ENCODE results near the gene GTF2IRD1.

The GTF2IRD1 gene

GRCh38 chr7:74475987-74476350 is 22.3 kb downstream of the GTF2IRD1 start:
- Histone ChIP-seq H3K9me3 (ENCODE audit: control insufficient read depth, insufficient read depth, low read length) (no peaks in the 10 kb centered on the region), H3K4me1 (ENCODE audit: control insufficient read depth, insufficient read depth, low read length) (peaks cover 4% of the 10 kb centered on the region), H3K4me3 (ENCODE audit: low read depth, low read length) (no peak overlapping the region), H3K36me3 (ENCODE audit: control insufficient read depth, insufficient read depth, low read length) (peaks cover 3% of the 10 kb centered on the region), H3K9ac (ENCODE audit: low read depth, low read length) (no peak overlapping the region), H3K27me3 (ENCODE audit: control insufficient read depth, insufficient read depth, low read length) (no peaks in the 10 kb centered on the region)

- no peaks in the 10 kb centered on the region for H3K27me3 ChIP-seq (ENCODE audit: control insufficient read depth, insufficient read depth, low read length)
- H3K4me3 ChIP-seq (ENCODE audit: low read depth, low read length) = no peak overlapping the region
- no peak overlapping the region for H3K9ac ChIP-seq (ENCODE audit: low read depth, low read length)
- peaks cover 3% of the 10 kb centered on the region for H3K36me3 ChIP-seq (ENCODE audit: control insufficient read depth, insufficient read depth, low read length)
- peaks cover 4% of the 10 kb centered on the region for H3K4me1 ChIP-seq (ENCODE audit: control insufficient read depth, insufficient read depth, low read length)
- no peaks in the 10 kb centered on the region for H3K9me3 ChIP-seq (ENCODE audit: control insufficient read depth, insufficient read depth, low read length)
Measured at GRCh38 chr7:74476626-74477025, 22.9 kb downstream of the GTF2IRD1 start.

GRCh38 chr7:74478671-74479065 is 25.0 kb downstream of the GTF2IRD1 start:
- no peak overlapping the region for H3K4me3 ChIP-seq (ENCODE audit: low read depth, low read length)
- no peak overlapping the region for H3K9ac ChIP-seq (ENCODE audit: low read depth, low read length)
- H3K4me1 ChIP-seq (ENCODE audit: control insufficient read depth, insufficient read depth, low read length) = peaks cover 4% of the 10 kb centered on the region

GRCh38 chr7:74479066-74479781 is 25.5 kb downstream of the GTF2IRD1 start:
- no peaks in the 10 kb centered on the region for H3K27me3 ChIP-seq (ENCODE audit: control insufficient read depth, insufficient read depth, low read length)
- H3K4me3 ChIP-seq (ENCODE audit: low read depth, low read length) = no peak overlapping the region
- no peaks in the 10 kb centered on the region for H3K9me3 ChIP-seq (ENCODE audit: control insufficient read depth, insufficient read depth, low read length)
- H3K9ac ChIP-seq (ENCODE audit: low read depth, low read length) = no peak overlapping the region
- H3K4me1 ChIP-seq (ENCODE audit: control insufficient read depth, insufficient read depth, low read length) = peaks cover 4% of the 10 kb centered on the region
- no peaks in the 10 kb centered on the region for H3K36me3 ChIP-seq (ENCODE audit: control insufficient read depth, insufficient read depth, low read length)

More at GRCh38 chr7:74478671-74479065, 25.0 kb downstream of the GTF2IRD1 start:
- no peaks in the 10 kb centered on the region for H3K27me3 ChIP-seq (ENCODE audit: control insufficient read depth, insufficient read depth, low read length)
- H3K9me3 ChIP-seq (ENCODE audit: control insufficient read depth, insufficient read depth, low read length) = no peaks in the 10 kb centered on the region
- H3K36me3 ChIP-seq (ENCODE audit: control insufficient read depth, insufficient read depth, low read length) = no peaks in the 10 kb centered on the region

DNA sequence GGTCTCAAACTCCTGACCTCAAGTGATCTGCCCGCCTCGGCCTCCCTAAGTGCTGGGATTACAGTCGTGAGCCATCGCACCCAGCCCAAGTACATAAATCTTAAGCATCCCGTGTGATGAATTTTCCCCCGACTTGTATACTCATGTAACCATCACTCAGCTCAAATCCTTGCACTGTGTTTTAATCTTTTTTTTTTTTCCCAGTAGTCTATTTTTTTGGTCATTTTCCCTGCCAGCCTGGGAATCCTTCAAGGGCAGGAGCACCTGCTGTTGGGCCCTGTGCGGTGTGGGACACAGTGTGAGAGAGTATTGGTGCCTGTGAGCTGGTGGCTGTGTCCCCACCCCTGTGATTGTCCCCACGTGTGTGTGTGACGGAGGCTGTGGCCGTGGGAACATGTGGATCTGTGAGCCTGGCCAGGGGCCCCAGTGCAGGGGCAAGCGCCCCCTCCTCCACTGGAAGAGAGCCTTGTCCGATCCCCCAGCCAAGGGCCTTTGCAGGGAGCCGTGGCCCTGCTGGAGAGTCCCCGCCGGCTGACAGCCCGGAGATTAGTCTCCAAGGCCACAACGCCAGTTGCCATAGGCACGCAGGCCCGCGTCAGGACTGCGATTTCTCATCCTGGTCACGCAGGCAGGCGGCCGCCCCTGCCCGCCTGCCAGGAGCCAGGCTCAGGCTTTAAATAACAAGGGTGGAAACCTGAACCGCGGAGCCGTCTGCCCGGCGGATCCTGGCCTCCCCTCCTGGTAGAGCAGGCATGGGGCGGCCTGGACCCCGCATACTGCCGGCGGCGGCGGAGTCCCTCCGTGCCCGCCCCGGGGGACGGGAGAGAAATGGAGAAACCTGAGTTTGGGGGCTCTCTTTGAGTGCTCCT is 26.5 kb downstream of the GTF2IRD1 start:
- H3K4me3 ChIP-seq (ENCODE audit: low read depth, low read length) = no peak overlapping the region

DNA sequence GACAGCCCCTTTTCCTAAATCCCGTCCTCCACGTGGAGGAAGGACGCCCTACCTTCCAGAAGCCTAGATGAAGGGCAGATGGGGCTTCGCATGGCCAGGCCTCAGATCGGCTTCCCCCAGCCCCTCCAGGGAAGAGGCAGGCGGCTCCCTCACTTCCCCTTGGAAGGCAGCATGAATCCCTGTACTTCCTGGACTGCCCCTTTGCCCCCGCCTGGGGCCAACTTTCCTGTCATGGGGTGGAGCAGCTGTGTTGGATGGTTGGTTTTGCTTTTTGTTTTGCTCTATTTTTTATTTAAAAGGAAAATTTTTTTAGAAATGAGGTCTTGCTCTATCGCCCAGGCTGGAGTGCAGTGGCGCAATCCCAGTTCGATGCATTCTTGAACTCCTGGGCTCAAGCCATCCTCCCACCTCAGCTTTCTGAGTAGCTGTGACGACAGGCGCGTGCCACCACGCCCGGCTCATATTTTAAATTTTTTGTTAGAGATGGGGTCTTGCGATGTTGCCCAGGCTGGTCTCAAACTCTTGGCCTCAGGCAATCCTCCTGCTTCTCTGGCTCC is 27.2 kb downstream of the GTF2IRD1 start:
- H3K4me1 ChIP-seq (ENCODE audit: control insufficient read depth, insufficient read depth, low read length) = peaks cover 4% of the 10 kb centered on the region
- H3K9ac ChIP-seq (ENCODE audit: low read depth, low read length) = no peak overlapping the region
- no peak overlapping the region for H3K4me3 ChIP-seq (ENCODE audit: low read depth, low read length)
- no peaks in the 10 kb centered on the region for H3K9me3 ChIP-seq (ENCODE audit: control insufficient read depth, insufficient read depth, low read length)
- H3K27me3 ChIP-seq (ENCODE audit: control insufficient read depth, insufficient read depth, low read length) = no peaks in the 10 kb centered on the region
- H3K36me3 ChIP-seq (ENCODE audit: control insufficient read depth, insufficient read depth, low read length) = no peaks in the 10 kb centered on the region

More for the DNA sequence above, 26.5 kb downstream of the GTF2IRD1 start:
- H3K9ac ChIP-seq (ENCODE audit: low read depth, low read length) = no peak overlapping the region
- H3K36me3 ChIP-seq (ENCODE audit: control insufficient read depth, insufficient read depth, low read length) = no peaks in the 10 kb centered on the region
- H3K4me1 ChIP-seq (ENCODE audit: control insufficient read depth, insufficient read depth, low read length) = peaks cover 4% of the 10 kb centered on the region
- H3K9me3 ChIP-seq (ENCODE audit: control insufficient read depth, insufficient read depth, low read length) = no peaks in the 10 kb centered on the region
- no peaks in the 10 kb centered on the region for H3K27me3 ChIP-seq (ENCODE audit: control insufficient read depth, insufficient read depth, low read length)

DNA sequence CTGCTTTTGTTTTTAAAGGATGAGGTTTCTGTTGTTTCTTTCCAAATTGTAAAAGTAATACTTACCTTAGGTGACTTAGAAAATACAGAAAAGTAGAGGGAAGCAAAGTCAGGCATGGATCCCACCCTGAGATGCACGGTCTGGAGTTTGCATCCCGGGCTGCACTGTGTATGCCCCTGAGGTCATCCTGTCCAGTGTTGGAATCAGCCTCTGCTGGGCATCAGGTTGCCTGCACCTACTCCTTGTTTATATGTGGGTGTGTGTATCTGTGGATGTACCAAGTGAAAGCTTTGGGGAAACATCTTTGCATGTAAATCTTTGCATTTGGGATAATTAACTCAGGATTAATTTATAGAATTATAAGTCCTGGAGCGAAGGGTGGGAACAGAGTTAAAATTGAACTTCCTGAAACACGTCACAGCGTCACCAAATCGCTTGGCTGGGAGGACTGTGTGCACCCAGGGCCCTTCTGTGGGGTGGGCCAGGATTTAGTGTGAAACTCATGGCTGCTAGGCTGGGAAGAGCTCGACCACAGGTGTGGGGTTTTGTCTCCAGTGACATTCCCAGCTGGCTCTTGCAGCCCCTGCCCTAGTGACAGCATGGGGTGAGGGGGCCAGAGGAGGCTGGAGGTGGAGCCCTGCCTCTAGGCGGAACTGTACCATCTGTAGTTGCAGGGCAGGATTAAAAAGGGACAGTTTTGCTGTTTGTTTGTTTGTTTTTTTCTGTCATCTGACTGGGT is 27.9 kb downstream of the GTF2IRD1 start:
- H3K9me3 ChIP-seq (ENCODE audit: control insufficient read depth, insufficient read depth, low read length) = no peaks in the 10 kb centered on the region
- H3K4me3 ChIP-seq (ENCODE audit: low read depth, low read length) = no peak overlapping the region
- peaks cover 4% of the 10 kb centered on the region for H3K4me1 ChIP-seq (ENCODE audit: control insufficient read depth, insufficient read depth, low read length)
- H3K9ac ChIP-seq (ENCODE audit: low read depth, low read length) = no peak overlapping the region
- no peaks in the 10 kb centered on the region for H3K27me3 ChIP-seq (ENCODE audit: control insufficient read depth, insufficient read depth, low read length)
- no peaks in the 10 kb centered on the region for H3K36me3 ChIP-seq (ENCODE audit: control insufficient read depth, insufficient read depth, low read length)

- no peaks in the 10 kb centered on the region for H3K36me3 ChIP-seq (ENCODE audit: control insufficient read depth, insufficient read depth, low read length)
- no peak overlapping the region for H3K9ac ChIP-seq (ENCODE audit: low read depth, low read length)
- no peaks in the 10 kb centered on the region for H3K27me3 ChIP-seq (ENCODE audit: control insufficient read depth, insufficient read depth, low read length)
- no peak overlapping the region for H3K4me3 ChIP-seq (ENCODE audit: low read depth, low read length)
- no peaks in the 10 kb centered on the region for H3K9me3 ChIP-seq (ENCODE audit: control insufficient read depth, insufficient read depth, low read length)
- peaks cover 4% of the 10 kb centered on the region for H3K4me1 ChIP-seq (ENCODE audit: control insufficient read depth, insufficient read depth, low read length)
Measured at GRCh38 chr7:74482197-74482467, 28.4 kb downstream of the GTF2IRD1 start.

GRCh38 chr7:74482629-74483401 is 29.1 kb downstream of the GTF2IRD1 start:
- Histone ChIP-seq H3K9ac (ENCODE audit: low read depth, low read length) (no peak overlapping the region), H3K9me3 (ENCODE audit: control insufficient read depth, insufficient read depth, low read length) (no peaks in the 10 kb centered on the region), H3K36me3 (ENCODE audit: control insufficient read depth, insufficient read depth, low read length) (no peaks in the 10 kb centered on the region), H3K4me1 (ENCODE audit: control insufficient read depth, insufficient read depth, low read length) (peaks cover 4% of the 10 kb centered on the region), H3K27me3 (ENCODE audit: control insufficient read depth, insufficient read depth, low read length) (no peaks in the 10 kb centered on the region), H3K4me3 (ENCODE audit: low read depth, low read length) (no peak overlapping the region)

GRCh38 chr7:74483402-74484336 is 30.0 kb downstream of the GTF2IRD1 start:
- H3K27me3 ChIP-seq (ENCODE audit: control insufficient read depth, insufficient read depth, low read length) = no peaks in the 10 kb centered on the region

More at GRCh38 chr7:74483402-74484336, 30.0 kb downstream of the GTF2IRD1 start:
- peaks cover 4% of the 10 kb centered on the region for H3K4me1 ChIP-seq (ENCODE audit: control insufficient read depth, insufficient read depth, low read length)
- H3K9me3 ChIP-seq (ENCODE audit: control insufficient read depth, insufficient read depth, low read length) = no peaks in the 10 kb centered on the region
- no peaks in the 10 kb centered on the region for H3K36me3 ChIP-seq (ENCODE audit: control insufficient read depth, insufficient read depth, low read length)
- H3K4me3 ChIP-seq (ENCODE audit: low read depth, low read length) = no peak overlapping the region
- H3K9ac ChIP-seq (ENCODE audit: low read depth, low read length) = no peak overlapping the region
